ENCODE measurements around the gene MED12L.

DNA sequence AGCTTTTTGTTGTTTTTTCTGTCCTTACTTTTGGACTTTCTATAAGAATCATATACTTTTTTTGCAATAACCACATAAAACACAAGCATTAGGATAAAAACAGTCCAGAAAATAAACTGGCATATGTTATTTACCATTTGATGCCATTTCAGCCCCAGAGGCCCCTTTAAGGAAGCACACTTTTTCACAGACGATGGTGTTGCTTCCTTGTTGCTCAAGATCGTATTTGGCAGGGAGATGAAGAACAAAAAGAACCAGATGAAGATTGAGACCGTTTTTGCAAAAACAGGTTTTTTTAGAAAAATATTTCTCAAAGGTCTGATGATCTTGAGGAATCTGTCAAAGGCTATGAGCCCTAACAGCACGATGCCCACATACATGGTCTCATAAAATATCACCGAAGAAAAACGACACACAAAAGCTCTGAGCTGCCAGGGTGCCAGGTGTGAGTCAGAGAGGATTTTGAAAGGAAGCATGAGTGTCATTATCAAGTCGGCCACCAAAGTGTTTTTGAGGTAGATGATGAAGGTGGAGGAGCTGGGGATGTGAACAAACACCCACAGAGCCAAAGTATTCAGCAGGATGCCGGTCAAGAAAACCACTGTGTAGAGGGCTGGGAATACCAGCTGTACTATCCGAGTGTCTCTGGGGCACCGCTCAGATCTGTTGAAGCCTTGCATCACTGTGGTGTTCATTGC, 243.0 kb downstream of the MED12L start:
- TF ChIP-seq POLR2A (IDR thresholded peaks at IDR 0.05) = no peak
- no peak for TF ChIP-seq CTCF (IDR thresholded peaks at IDR 0.05)

Measured in Peyer's patch (tissue), 4 donors.